Measurements from ENCODE around the gene PRSS1.
"Not testable (repeated sequence)": the region's sequence is repeated elsewhere in the genome, so short reads cannot be mapped to it uniquely, and the experiment has no call there.

Gene PRSS1

DNA sequence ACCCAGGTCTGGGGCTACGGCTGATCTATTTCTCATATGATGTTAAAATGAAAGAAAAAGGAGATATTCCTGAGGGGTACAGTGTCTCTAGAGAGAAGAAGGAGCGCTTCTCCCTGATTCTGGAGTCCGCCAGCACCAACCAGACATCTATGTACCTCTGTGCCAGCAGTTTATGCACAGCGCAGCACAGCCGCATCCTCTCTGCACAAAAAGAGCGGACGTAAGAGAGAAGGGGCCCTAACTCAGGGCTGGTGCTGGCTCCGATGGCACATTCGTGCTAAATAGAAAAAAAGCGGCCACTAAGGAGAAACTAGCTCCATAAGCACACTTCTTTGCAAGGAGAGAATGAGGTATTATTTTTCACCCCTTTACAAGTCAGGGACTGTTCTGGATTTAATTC lies 28.3 kb upstream of the PRSS1 start:
- H3K27ac ChIP-seq: no peak overlapping the region
- ChIA-PET CTCF (no interaction called here), POLR2A (ENCODE audit: low non-redundant PET) (no interaction called here)
- TF ChIP-seq, protein P1, sequence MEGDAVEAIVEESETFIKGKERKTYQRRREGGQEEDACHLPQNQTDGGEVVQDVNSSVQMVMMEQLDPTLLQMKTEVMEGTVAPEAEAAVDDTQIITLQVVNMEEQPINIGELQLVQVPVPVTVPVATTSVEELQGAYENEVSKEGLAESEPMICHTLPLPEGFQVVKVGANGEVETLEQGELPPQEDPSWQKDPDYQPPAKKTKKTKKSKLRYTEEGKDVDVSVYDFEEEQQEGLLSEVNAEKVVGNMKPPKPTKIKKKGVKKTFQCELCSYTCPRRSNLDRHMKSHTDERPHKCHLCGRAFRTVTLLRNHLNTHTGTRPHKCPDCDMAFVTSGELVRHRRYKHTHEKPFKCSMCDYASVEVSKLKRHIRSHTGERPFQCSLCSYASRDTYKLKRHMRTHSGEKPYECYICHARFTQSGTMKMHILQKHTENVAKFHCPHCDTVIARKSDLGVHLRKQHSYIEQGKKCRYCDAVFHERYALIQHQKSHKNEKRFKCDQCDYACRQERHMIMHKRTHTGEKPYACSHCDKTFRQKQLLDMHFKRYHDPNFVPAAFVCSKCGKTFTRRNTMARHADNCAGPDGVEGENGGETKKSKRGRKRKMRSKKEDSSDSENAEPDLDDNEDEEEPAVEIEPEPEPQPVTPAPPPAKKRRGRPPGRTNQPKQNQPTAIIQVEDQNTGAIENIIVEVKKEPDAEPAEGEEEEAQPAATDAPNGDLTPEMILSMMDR (conservative IDR thresholded peaks at IDR 0.05; ENCODE audit: low read depth): no peak
- no peak for DNase-seq (ENCODE audit: low spot score)

DNA sequence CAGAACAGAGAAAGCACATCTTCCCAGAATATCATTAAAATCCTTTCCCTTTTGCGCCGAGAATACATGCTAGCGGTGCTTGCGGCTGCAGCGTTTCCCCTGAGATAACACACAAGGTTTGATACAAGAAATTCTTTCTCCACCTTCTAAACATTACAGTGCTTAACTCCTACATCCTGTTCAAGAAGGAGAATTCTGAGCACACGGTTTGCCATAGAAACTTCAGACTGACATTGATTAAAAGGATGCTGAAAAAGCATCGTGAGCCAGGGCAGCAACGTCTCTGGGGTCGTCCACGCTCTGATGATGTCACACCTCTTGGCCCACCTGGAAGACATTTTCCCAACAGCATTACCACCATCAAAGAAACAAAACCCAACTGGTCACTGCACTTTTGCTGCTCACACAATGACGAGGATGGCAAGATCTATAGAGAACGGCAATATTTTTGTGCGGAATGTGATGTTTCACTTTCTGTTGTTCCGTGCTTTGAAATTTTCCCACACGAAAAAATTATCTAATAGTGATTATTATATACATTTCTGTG lies 27.0 kb upstream of the PRSS1 start:
- TF ChIP-seq, protein P1 (conservative IDR thresholded peaks at IDR 0.05; ENCODE audit: low read depth): no peak
- no peak for DNase-seq (ENCODE audit: low spot score)
- POLR2A ChIA-PET (ENCODE audit: low non-redundant PET): no interaction called here
- CTCF ChIA-PET: no interaction called here
- H3K27ac ChIP-seq: no peak overlapping the region

DNA sequence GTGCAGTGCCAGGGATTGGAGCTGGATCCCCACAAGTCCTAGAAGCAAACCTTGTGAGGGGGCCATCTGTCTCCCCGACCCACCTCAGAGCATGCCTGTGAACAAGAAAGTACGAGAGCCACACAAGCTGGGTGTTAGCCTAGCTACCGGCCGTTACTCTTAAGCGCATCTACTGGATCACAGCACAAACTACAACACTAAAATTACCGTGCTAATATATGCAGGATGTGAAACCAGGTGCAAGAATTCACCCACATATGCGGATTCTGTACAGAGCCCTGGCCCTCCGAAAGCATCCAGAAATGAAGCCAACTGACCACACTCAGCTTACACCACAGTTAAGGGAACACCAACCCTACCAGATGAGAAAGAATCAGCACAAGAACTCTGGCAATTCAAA lies 16.0 kb upstream of the PRSS1 start:
- ChIA-PET CTCF (no interaction called here), POLR2A (ENCODE audit: low non-redundant PET) (no interaction called here)
- H3K27ac ChIP-seq: no peak overlapping the region
- TF ChIP-seq, protein P1 (conservative IDR thresholded peaks at IDR 0.05; ENCODE audit: low read depth): no peak
- no peak for DNase-seq (ENCODE audit: low spot score)

DNA sequence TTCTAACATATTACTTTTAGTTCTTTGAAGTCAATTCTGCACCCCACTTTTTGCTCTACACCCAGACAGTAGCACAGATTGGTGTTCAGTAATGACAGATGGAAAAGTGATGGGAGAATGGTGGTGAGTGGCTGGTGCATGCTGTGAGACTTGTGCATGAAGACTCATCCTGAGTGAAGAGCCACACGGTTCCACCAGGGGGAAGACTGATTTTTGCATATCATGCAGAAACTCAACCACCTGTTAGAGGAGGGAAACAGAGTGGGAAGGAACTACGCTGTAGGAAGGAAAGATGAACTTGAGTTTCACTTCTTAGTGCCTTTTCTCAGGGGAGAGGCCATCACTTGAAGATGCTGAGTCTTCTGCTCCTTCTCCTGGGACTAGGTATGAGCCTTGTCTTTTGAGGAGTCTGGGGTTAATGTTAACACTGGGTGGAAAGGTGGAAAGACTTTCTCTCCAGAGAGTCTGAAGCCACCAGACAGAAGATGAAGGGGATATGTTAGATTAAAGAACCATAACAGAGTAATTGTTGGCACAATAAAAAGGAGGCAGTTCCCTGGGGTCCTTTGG lies 9.3 kb upstream of the PRSS1 start:
- TF ChIP-seq, protein P1 (conservative IDR thresholded peaks at IDR 0.05; ENCODE audit: low read depth): no peak
- ChIA-PET CTCF (no interaction called here), POLR2A (ENCODE audit: low non-redundant PET) (no interaction called here)
- no peak for DNase-seq (ENCODE audit: low spot score)
- H3K27ac ChIP-seq: no peak overlapping the region

DNA sequence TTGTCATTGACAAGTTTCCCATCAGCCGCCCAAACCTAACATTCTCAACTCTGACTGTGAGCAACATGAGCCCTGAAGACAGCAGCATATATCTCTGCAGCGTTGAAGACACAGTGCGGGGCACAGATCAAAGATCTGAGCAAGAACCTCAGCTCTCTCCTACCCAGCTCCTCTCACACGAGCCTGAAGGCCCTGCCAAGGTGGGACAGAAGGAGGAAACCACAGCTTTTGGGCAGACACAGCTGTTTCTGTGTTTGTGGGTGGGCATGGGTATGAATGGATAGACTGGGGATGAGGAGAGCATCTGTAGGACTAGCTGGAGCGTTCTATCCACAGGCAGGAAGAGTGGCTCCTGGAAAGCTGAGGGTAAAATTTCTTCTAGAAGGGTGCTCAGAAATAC lies 8.5 kb upstream of the PRSS1 start:
- H3K27ac ChIP-seq: no peak overlapping the region
- TF ChIP-seq, protein P1 (conservative IDR thresholded peaks at IDR 0.05; ENCODE audit: low read depth): no peak
- CTCF ChIA-PET: interaction anchor here (0.6 kb wide), 1 partner anchor 245 kb away, joined by 3 read pairs; no protein-coding TSS in a partner anchor
- POLR2A ChIA-PET (ENCODE audit: low non-redundant PET): no interaction called here
- DNase-seq (ENCODE audit: low spot score): no peak

DNA sequence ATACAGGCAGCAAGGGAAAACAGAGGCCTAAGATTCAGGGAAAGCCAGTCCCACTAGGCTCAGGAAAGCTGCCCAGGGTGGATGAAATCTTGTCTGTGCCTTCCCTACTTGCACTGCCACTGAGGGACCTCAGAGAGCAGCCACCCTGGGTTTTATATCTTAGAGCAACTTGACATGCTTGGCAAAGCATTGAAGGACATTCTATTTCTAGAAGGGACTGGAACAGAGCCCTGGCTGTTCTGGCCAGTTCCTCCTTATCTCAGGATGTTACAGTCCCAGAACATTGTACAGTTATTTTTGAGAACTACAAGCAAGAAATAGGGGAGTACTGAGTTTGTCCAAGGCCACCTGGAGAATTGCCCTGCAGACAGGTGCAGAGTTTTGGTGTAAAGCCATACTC lies 7.3 kb upstream of the PRSS1 start:
- CTCF ChIA-PET; H3K27ac ChIP-seq; DNase-seq (ENCODE audit: low spot score); POLR2A ChIA-PET (ENCODE audit: low non-redundant PET): not testable (repeated sequence)

DNA sequence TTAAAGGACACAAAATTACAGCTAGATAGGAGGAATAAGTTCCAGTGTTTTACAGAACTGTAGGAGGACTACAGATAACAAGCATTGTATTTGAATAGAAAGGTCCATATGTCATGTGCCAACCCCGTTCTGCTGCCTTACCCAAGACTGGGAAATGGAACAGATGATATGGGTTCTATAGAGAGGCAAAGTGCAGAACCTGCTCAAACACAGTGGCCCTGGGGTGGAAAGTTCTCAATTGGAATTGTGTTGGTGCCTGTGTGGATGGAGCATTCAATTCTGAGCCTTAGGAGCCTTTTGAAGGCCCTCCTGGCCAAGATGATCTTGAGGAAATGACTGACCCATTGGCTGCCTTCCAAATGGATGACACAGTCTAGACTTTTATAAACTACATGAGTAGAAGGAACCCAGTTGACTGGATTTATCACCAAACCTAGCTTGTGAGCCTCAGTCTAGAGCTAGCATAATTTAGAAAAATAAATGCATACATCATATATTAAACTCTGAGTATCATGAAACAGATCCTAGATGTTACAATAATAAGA lies 4.1 kb upstream of the PRSS1 start:
- ChIA-PET CTCF (no interaction called here), POLR2A (ENCODE audit: low non-redundant PET) (no interaction called here)
- TF ChIP-seq, protein P1 (conservative IDR thresholded peaks at IDR 0.05; ENCODE audit: low read depth): no peak
- no peak overlapping the region for H3K27ac ChIP-seq
- no peak for DNase-seq (ENCODE audit: low spot score)
